ENCODE measurements around the gene FLNC. TPM values are rescaled to one million over a fixed set of nuclear protein-coding genes. Genes with fewer than 3 reads are reported as not detected.

The FLNC gene
- total and polyA plus RNA-seq, 2 of the 4 experiments (the other 2 are of a cell fraction), result 116 to 154 TPM

GRCh38 chr7:128861957-128862570 lies 31.9 kb downstream of the FLNC start:
- intact Hi-C loops (cut with micrococcal nuclease), result no loop called here
- H3K9ac ChIP-seq (ENCODE audit: low read depth, low read length), result peak overlapping the region; percentile 59; the same call in 1 of the 2 replicates
- peak overlapping the region; percentile 46 for H3K4me3 ChIP-seq (ENCODE audit: insufficient read depth, low read depth, low read length)
- H4K91ac ChIP-seq (ENCODE audit: insufficient read depth, low read depth, low read length), result peak overlapping the region; percentile 70
- peaks cover 30% of the 10 kb centered on the region for H3K36me3 ChIP-seq (ENCODE audit: control insufficient read depth, insufficient read depth, low read length)
- peaks cover 2% of the 10 kb centered on the region for H3K4me1 ChIP-seq (ENCODE audit: control insufficient read depth, insufficient read depth, low read length)
- H3K27ac ChIP-seq (ENCODE audit: insufficient read depth, low read length), result peak overlapping the region; percentile 48
- H2BK120ac ChIP-seq (ENCODE audit: low read depth, low read length), result no peak overlapping the region
- peak overlapping the region; percentile 33 to 95 for H4K8ac ChIP-seq (ENCODE audit: low read depth in 2 of 2, low read length in 2 of 2)
- H3K27me3 ChIP-seq (ENCODE audit: control insufficient read depth, insufficient read depth, low read length), result no peaks in the 10 kb centered on the region
- in situ Hi-C loops (cut with MboI; ENCODE audit: low sequenced_read_pairs), result no loop called here
- peak overlapping the region; percentile 93 for H2AFZ ChIP-seq (replicated peaks; ENCODE audit: low read length, poor library complexity)
- BruUV-seq (replicated peaks), result no TSS peak
- peak overlapping the region; percentile 68 for H2BK5ac ChIP-seq (ENCODE audit: low read depth, low read length, poor library complexity, severe bottlenecking)
- H3K18ac ChIP-seq (ENCODE audit: low read depth, low read length), result no peak overlapping the region
- peak overlapping the region; percentile 59; the same call in 1 of the 2 replicates for H4K5ac ChIP-seq (ENCODE audit: low read depth, low read length)
- peaks cover 5% of the 10 kb centered on the region; the same call in 1 of the 2 replicates for H3K9me1 ChIP-seq (ENCODE audit: insufficient read depth, low read length)
- DNase-seq (no peak), ATAC-seq (ENCODE audit: low read depth) (no peak)
- peak overlapping the region; percentile 93 for H2AK9ac ChIP-seq (replicated peaks; ENCODE audit: low read depth, low read length, poor library complexity)
- TF ChIP-seq ELK1 (IDR thresholded peaks at IDR 0.05; ENCODE audit: borderline replicate concordance, low read depth, low read length) (no peak), POLR2A (IDR thresholded peaks at IDR 0.05; ENCODE audit: low read depth, low read length) (peak; percentile 20; the same call in 1 of the 2 replicates), CHD1 (IDR thresholded peaks at IDR 0.05; ENCODE audit: low read depth, low read length) (no peak), BHLHE40 (IDR thresholded peaks at IDR 0.05; ENCODE audit: low read depth, low read length) (no peak)
- H2AK5ac ChIP-seq (ENCODE audit: low read depth, low read length), result peak overlapping the region; percentile 63; the same call in 1 of the 2 replicates
- ChIA-PET POLR2A (ENCODE audit: unreplicated experiment) (interaction anchor here (0.5 kb wide), 1 partner anchor 350 kb away, joined by 4 read pairs; no protein-coding TSS in a partner anchor), CTCF (interaction anchor here (0.5 to 0.6 kb wide), 2 partner anchors 39 to 328 kb away, joined by 3 read pairs; no protein-coding TSS in a partner anchor)
- H3K79me1 ChIP-seq (ENCODE audit: low read depth in 1 of 2, low read length in 2 of 2), result peaks cover 11 to 16% of the 10 kb centered on the region in 2 experiments
- H2BK15ac ChIP-seq (ENCODE audit: low read depth, low read length), result no peak overlapping the region
- H3K9me3 ChIP-seq (ENCODE audit: control insufficient read depth, insufficient read depth, low read length), result no peaks in the 10 kb centered on the region
- peak overlapping the region; percentile 67 for H3K14ac ChIP-seq (replicated peaks; ENCODE audit: low read depth, low read length)
- peak overlapping the region; percentile 48; the same call in 1 of the 2 replicates for H3K23ac ChIP-seq (ENCODE audit: low read depth, low read length)
- dilution Hi-C loops (cut with HindIII; ENCODE audit: low sequenced_read_pairs, unreplicated experiment), result no loop called here
- 63% methylated on average over 6 of the region's 15 CpGs; no CpG with 5 or more reads in 1 of the 2 experiments for WGBS, 2 experiments (ENCODE audit: extremely low coverage in 2 of 2, insufficient read length in 1 of 2)
- H3K56ac ChIP-seq (ENCODE audit: extremely low read depth, insufficient read depth, low read length), result no peak overlapping the region
- H4K20me1 ChIP-seq (ENCODE audit: insufficient read depth, low read length), result peaks cover 31% of the 10 kb centered on the region
- H3K4ac ChIP-seq (ENCODE audit: low read depth, low read length), result peak overlapping the region; percentile 73
- H2BK20ac ChIP-seq (ENCODE audit: low read depth, low read length), result no peak overlapping the region
- peak overlapping the region; percentile 93 for H3K4me2 ChIP-seq (ENCODE audit: low read depth, low read length)

Measured in IMR-90 (cell line).